IPS DF 6.9 (cell line): Measurements from ENCODE around the gene ZCCHC14.

ENCODE experiments used
- DNase-seq: peaks from one replicate; pipeline ENCODE4 v3.0.0-alpha.2; 2013; ENCODE audit warnings: low read depth, low spot score
- H3K27ac ChIP-seq: one replicate; pipeline ENCODE4 v1.5.1; 2013; ENCODE audit warnings: low read length, control low read depth
- H3K27me3 ChIP-seq: 2 replicates; pipeline ENCODE4 v1.6.1; 2013; ENCODE audit warnings: mild to moderate bottlenecking, low read length; ENCODE audit not compliant: control insufficient read depth, insufficient read depth
- H3K36me3 ChIP-seq: 2 replicates; pipeline ENCODE4 v1.6.1; 2013; ENCODE audit warnings: low read length; ENCODE audit not compliant: control insufficient read depth, insufficient read depth
- H3K4me1 ChIP-seq: 2 replicates; pipeline ENCODE4 v1.6.1; 2013; ENCODE audit warnings: low read length; ENCODE audit not compliant: control insufficient read depth, insufficient read depth
- H3K4me3 ChIP-seq: 2 replicates; pipeline ENCODE4 v1.5.1; 2013; ENCODE audit warnings: mild to moderate bottlenecking, low read length
- H3K9me3 ChIP-seq: 2 replicates; pipeline ENCODE4 v1.6.1; 2013; ENCODE audit warnings: low read length, inconsistent platforms; ENCODE audit not compliant: control insufficient read depth, insufficient read depth
- WGBS: extraction: QIAGEN DNeasy Blood & Tissue Kit; methylation state at CpG from one replicate; pipeline ENCODE4 v1.1.7; 2013; ENCODE audit warnings: mixed read lengths, missing lambda C conversion rate; ENCODE audit not compliant: insufficient read length, insufficient coverage; 5-methylcytosine and 5-hydroxymethylcytosine counted together

Gene ZCCHC14

DNA sequence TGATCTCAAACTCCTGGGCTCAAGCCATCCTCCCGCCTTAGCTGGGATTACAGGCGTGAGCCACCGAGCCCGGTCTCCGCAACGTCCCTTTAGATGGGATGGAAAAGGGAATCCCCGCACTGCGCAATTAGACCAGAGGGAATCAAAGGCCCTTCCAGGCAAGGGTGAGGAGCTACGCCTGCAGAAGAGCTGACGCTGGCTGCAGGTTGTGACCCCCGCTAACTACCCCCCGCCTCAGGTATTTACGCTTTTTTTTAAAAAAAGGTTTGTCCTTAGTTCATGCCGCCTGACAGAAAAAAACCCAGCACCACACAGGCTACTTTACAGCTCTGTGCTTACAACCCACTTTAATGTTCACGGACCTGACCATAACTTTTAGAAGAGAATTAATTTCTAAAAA lies 26.9 kb downstream of the ZCCHC14 start:
- Histone ChIP-seq H3K27ac (no peak overlapping the region), H3K36me3 (no peaks in the 10 kb centered on the region), H3K4me3 (no peak overlapping the region), H3K4me1 (peaks cover 2% of the 10 kb centered on the region; the same call in 1 of the 2 replicates), H3K9me3 (no peaks in the 10 kb centered on the region), H3K27me3 (no peaks in the 10 kb centered on the region)
- DNase-seq = no peak
- WGBS = no CpG with 5 or more reads among the region's 15 CpGs

DNA sequence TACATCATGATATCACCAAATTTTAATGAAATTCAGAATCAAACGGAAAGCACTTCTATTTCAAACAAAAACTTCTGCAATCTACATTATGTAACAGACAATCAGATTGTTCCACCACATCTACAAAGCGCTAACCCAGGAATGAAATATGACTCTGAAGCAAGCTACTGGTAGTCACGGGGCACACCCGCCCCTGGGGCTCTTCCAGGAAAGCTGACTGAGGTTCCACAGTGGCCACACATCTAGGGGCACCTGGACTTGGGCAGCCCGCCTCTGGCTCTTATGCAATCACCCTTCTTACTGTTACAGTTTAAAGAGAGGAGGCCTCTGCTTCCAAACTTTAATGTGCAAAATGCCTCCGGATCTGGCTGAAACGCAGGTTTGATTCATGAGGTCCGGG lies 27.5 kb downstream of the ZCCHC14 start:
- no peak overlapping the region for H3K27ac ChIP-seq
- H3K27me3 ChIP-seq = no peaks in the 10 kb centered on the region
- no peak overlapping the region for H3K4me3 ChIP-seq
- H3K9me3 ChIP-seq = no peaks in the 10 kb centered on the region
- DNase-seq = no peak
- WGBS = no CpG with 5 or more reads among the region's 8 CpGs
- no peaks in the 10 kb centered on the region for H3K36me3 ChIP-seq
- H3K4me1 ChIP-seq = peaks cover 2% of the 10 kb centered on the region; the same call in 1 of the 2 replicates

- no peaks in the 10 kb centered on the region for H3K9me3 ChIP-seq
- no peak for DNase-seq
- WGBS = no CpG with 5 or more reads among the region's 13 CpGs
- H3K4me1 ChIP-seq = peaks cover 2% of the 10 kb centered on the region; the same call in 1 of the 2 replicates
- H3K27me3 ChIP-seq = no peaks in the 10 kb centered on the region
- H3K27ac ChIP-seq = no peak overlapping the region
- H3K4me3 ChIP-seq = no peak overlapping the region
- H3K36me3 ChIP-seq = peaks cover 1% of the 10 kb centered on the region; the same call in 1 of the 2 replicates
Observed at GRCh38 chr16:87464691-87465300, 28.0 kb downstream of the ZCCHC14 start.

GRCh38 chr16:87463722-87464690 lies 28.8 kb downstream of the ZCCHC14 start:
- H3K4me3 ChIP-seq = no peak overlapping the region
- WGBS = no CpG with 5 or more reads among the region's 22 CpGs
- no peaks in the 10 kb centered on the region for H3K9me3 ChIP-seq
- H3K27me3 ChIP-seq = no peaks in the 10 kb centered on the region
- H3K36me3 ChIP-seq = peaks cover 2% of the 10 kb centered on the region
- H3K27ac ChIP-seq = no peak overlapping the region
- H3K4me1 ChIP-seq = peaks cover 2% of the 10 kb centered on the region; the same call in 1 of the 2 replicates
- no peak for DNase-seq

DNA sequence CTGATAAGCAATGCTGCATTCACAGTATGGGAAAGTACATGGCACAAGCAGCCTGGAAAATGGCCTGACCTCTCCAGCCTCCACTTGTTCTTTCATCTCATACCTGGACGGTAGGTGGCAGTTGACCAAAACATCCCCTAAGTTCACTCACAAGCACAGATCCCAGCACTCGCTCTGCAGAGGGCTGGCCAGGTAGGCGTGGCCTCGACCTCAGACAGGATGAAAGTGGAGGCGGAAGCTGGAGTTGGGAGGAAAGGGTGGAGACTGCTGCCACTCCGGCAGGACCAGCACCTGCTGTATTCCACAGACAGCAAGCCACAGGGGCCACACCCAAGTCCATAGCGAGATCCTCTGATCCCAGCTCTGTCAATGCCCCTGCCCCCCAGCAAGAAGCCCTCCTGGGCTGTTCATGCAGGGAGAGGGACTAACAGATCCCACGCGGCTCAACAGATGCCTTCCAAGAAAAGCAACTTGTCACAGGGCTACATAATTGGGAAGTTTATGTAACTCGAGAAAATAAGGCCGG lies 31.3 kb downstream of the ZCCHC14 start:
- Histone ChIP-seq H3K27ac (no peak overlapping the region), H3K9me3 (no peaks in the 10 kb centered on the region), H3K27me3 (no peaks in the 10 kb centered on the region), H3K4me1 (peaks cover 2% of the 10 kb centered on the region; the same call in 1 of the 2 replicates), H3K4me3 (no peak overlapping the region), H3K36me3 (peaks cover 5% of the 10 kb centered on the region)
- no CpG with 5 or more reads among the region's 11 CpGs for WGBS
- DNase-seq = peak; percentile 97

GRCh38 chr16:87460936-87461335 lies 31.9 kb downstream of the ZCCHC14 start:
- Histone ChIP-seq H3K4me1 (peaks cover 2% of the 10 kb centered on the region; the same call in 1 of the 2 replicates), H3K9me3 (no peaks in the 10 kb centered on the region)
- no CpG with 5 or more reads among the region's 10 CpGs for WGBS

GRCh38 chr16:87459833-87460232 lies 33.0 kb downstream of the ZCCHC14 start:
- H3K4me3 ChIP-seq = no peak overlapping the region
- H3K36me3 ChIP-seq = peaks cover 5% of the 10 kb centered on the region
- no peak overlapping the region for H3K27ac ChIP-seq
- H3K4me1 ChIP-seq = 0 out of 2 replicates have a peak, but pooled peaks cover under 1% of the 10 kb centered on the region
- no peaks in the 10 kb centered on the region for H3K9me3 ChIP-seq
- WGBS = no CpG with 5 or more reads among the region's 9 CpGs
- no peak for DNase-seq
- no peaks in the 10 kb centered on the region for H3K27me3 ChIP-seq

More at GRCh38 chr16:87460936-87461335, 31.9 kb downstream of the ZCCHC14 start:
- Histone ChIP-seq H3K36me3 (peaks cover 5% of the 10 kb centered on the region), H3K27me3 (no peaks in the 10 kb centered on the region), H3K4me3 (no peak overlapping the region), H3K27ac (no peak overlapping the region)
- no peak for DNase-seq

GRCh38 chr16:87459027-87459426 lies 33.8 kb downstream of the ZCCHC14 start:
- Histone ChIP-seq H3K36me3 (peaks cover 5% of the 10 kb centered on the region), H3K9me3 (no peaks in the 10 kb centered on the region), H3K4me3 (no peak overlapping the region), H3K27ac (no peak overlapping the region), H3K27me3 (no peaks in the 10 kb centered on the region), H3K4me1 (no peaks in the 10 kb centered on the region)
- no peak for DNase-seq
- no CpG with 5 or more reads among the region's 15 CpGs for WGBS

GRCh38 chr16:87458424-87458915 lies 34.4 kb downstream of the ZCCHC14 start:
- WGBS = no CpG with 5 or more reads among the region's 23 CpGs
- no peak overlapping the region for H3K27ac ChIP-seq

DNA sequence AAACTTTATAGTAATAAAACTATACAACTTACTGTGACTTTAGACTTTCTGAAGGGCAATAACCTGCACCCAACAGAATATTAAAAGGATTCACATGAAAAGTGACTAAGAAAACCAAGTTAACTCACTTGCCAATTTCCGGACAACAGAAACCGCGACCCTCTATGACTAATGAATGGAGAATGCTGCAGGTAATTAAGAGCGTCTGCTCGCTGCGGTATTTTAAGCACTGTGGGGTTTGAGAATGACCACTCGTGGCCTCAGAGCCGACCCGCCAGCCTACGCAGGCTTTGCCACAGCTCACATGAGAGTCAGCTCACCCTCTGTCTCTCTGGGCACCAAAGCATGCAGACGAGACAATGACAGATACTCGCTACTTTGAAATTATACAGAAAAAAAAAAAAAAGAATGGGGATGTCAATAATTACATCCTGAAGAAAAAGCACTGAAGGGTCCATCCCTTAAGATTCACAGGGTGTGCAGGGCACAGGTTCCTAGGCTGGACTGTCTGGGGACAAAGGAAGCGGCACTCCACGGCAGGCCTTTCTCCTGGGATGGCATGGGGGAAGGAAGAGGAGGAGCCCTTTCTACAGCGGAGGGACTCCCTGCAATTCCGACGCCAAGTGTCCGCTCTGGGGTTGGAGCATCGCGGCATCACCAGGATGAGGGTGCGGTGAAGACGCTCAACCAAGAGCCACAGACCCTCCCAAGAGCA lies 35.0 kb downstream of the ZCCHC14 start:
- Histone ChIP-seq H3K27ac (no peak overlapping the region), H3K9me3 (no peaks in the 10 kb centered on the region), H3K4me3 (no peak overlapping the region), H3K27me3 (no peaks in the 10 kb centered on the region), H3K4me1 (no peaks in the 10 kb centered on the region), H3K36me3 (peaks cover 5% of the 10 kb centered on the region)
- DNase-seq = no peak
- WGBS = no CpG with 5 or more reads among the region's 22 CpGs

More at GRCh38 chr16:87458424-87458915, 34.4 kb downstream of the ZCCHC14 start:
- H3K4me1 ChIP-seq = no peaks in the 10 kb centered on the region
- DNase-seq = no peak
- peaks cover 5% of the 10 kb centered on the region for H3K36me3 ChIP-seq
- no peak overlapping the region for H3K4me3 ChIP-seq
- H3K27me3 ChIP-seq = no peaks in the 10 kb centered on the region
- H3K9me3 ChIP-seq = no peaks in the 10 kb centered on the region
